Fibroblast of the aortic adventitia (primary cell): ENCODE data around the gene HINT2. TPM values are rescaled to one million over a fixed set of nuclear protein-coding genes. Genes with fewer than 3 reads are reported as not detected.

Source experiments
- DNase-seq: peaks from one replicate; pipeline ENCODE4 v3.0.0-alpha.2; 2010; ENCODE audit warnings: low read depth
- H3K4me3 ChIP-seq: 2 replicates; pipeline ENCODE4 v1.5.1; 2011; ENCODE audit warnings: low read depth, mild to moderate bottlenecking, control low read depth, low read length, moderate library complexity
- CTCF ChIP-seq: IDR thresholded peaks from 2 replicates; pipeline ENCODE4 v1.5.1; 2011; ENCODE audit warnings: mild to moderate bottlenecking, low read length, control low read depth, inconsistent platforms; ENCODE audit not compliant: insufficient read depth
- total RNA-seq: library from RNA; depleted of rRNA; stranded (reverse); fragments of >200 nt; gene quantifications from 2 replicates; pipeline ENCODE4 v1.2.3, GENCODE V29; 2012; ENCODE audit warnings: low replicate concordance

HINT2 gene
- total RNA-seq, 1 donor = 24.9 TPM

GRCh38 chr9:35840881-35841644, 26.2 kb upstream of the HINT2 start:
- DNase-seq = no peak
- H3K4me3 ChIP-seq = no peak overlapping the region
- TF ChIP-seq CTCF = no peak

GRCh38 chr9:35839926-35840325, 25.1 kb upstream of the HINT2 start:
- TF ChIP-seq CTCF = no peak
- no peak overlapping the region for H3K4me3 ChIP-seq
- DNase-seq = no peak

GRCh38 chr9:35836595-35836994, 21.8 kb upstream of the HINT2 start:
- no peak overlapping the region for H3K4me3 ChIP-seq
- no peak for TF ChIP-seq CTCF
- DNase-seq = no peak

- TF ChIP-seq CTCF = no peak
- no peak for DNase-seq
- no peak overlapping the region for H3K4me3 ChIP-seq
Measured at GRCh38 chr9:35835766-35836165, 20.9 kb upstream of the HINT2 start.

- no peak overlapping the region for H3K4me3 ChIP-seq
- TF ChIP-seq CTCF = no peak
- DNase-seq = no peak
Measured at GRCh38 chr9:35835216-35835632, 20.4 kb upstream of the HINT2 start.

- TF ChIP-seq CTCF = no peak
- no peak for DNase-seq
- H3K4me3 ChIP-seq = no peak overlapping the region
Measured at GRCh38 chr9:35834260-35835215, 19.7 kb upstream of the HINT2 start.
